HG03460 (cell line): ENCODE data around the gene RIMKLB.
"Not testable (repeated sequence)": the region's sequence is repeated elsewhere in the genome, so short reads cannot be mapped to it uniquely, and the experiment has no call there.

Experiments used
- ATAC-seq: cut with Tn5 transposase; IDR thresholded peaks from one replicate; pipeline ENCODE4 v1.9.1; 2021; ENCODE audit not compliant: unreplicated experiment

The RIMKLB gene

GRCh38 chr12:8689681-8690080 is 8.1 kb upstream of the RIMKLB start:
- ATAC-seq: no peak

DNA sequence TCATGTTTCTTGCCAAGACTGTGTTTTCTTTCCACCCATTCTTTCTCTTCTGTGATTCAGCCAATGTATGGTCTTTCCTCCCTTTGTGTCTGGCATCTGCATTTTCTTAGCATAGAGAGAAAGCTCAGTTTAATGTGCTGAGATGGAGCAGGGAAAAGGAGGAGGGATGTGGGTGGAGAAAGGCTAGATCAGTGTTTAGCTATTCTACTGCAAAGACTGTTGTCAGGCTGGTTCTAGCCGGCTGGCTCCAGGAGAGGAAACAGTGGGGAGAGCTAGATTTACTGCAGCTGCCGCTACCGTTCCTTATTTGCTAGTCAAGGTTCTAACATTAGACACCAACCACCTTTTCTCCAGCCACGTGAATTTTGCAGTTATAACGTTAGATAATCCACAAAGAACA is 5.2 kb upstream of the RIMKLB start:
- no peak for ATAC-seq

GRCh38 chr12:8695116-8695515 is 2.7 kb upstream of the RIMKLB start:
- no peak for ATAC-seq

- no peak for ATAC-seq
Measured at GRCh38 chr12:8696442-8697090, 1.2 kb upstream of the RIMKLB start.

- peak; percentile 12 for ATAC-seq
Measured at GRCh38 chr12:8697120-8697475, 693 bp upstream of the RIMKLB start.

GRCh38 chr12:8698132-8698851 is 501 bp downstream of the RIMKLB start:
- peak; percentile 48 for ATAC-seq

- ATAC-seq: no peak
Measured at GRCh38 chr12:8698879-8699278, 1.1 kb downstream of the RIMKLB start.

DNA sequence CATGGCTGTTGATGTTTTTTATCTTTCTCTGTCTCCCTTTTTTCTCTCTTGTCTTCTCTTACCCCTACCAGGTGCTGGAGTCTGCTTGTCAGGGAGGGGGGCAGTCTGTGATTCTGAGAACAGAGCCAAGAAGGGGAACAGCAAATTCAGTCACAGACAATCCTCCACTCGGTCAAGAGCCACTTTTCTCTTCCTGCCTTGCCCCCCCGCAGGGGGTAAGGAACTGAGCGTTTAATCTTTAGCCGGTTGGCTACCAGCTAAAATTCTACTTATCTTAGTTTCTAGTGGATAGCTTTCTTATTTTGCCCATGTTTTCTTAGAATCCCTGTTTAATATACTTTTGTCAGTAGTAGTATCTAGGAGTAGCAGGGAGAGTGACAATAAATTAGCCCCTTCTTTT is 1.9 kb downstream of the RIMKLB start:
- no peak for ATAC-seq

- no peak for ATAC-seq
Measured at GRCh38 chr12:8701046-8701660, 3.4 kb downstream of the RIMKLB start.

GRCh38 chr12:8702159-8702558 is 4.4 kb downstream of the RIMKLB start:
- ATAC-seq: no peak

GRCh38 chr12:8709124-8709830 is 11.5 kb downstream of the RIMKLB start:
- no peak for ATAC-seq

DNA sequence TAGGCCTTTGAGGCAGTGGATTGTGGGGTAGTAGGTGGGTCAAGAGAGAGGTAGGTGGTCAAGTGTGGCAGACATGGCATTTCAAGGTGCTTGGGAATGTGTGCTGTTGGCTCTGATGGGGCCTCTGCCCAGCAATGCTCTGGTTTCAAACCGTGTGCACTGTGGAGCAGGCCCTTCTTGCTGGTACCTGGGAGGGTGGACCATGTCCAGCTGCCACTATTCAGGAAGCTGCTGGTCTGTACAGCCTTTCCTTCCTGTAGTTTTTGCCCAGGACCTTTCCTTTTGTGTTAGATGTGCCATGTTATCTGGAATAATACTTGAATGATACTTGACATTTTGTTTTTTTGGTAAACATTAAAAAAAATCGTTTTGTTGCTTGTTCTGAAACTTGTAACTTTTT is 14.8 kb downstream of the RIMKLB start:
- no peak for ATAC-seq

- ATAC-seq: no peak
Measured at GRCh38 chr12:8722286-8722800, 24.6 kb downstream of the RIMKLB start.

DNA sequence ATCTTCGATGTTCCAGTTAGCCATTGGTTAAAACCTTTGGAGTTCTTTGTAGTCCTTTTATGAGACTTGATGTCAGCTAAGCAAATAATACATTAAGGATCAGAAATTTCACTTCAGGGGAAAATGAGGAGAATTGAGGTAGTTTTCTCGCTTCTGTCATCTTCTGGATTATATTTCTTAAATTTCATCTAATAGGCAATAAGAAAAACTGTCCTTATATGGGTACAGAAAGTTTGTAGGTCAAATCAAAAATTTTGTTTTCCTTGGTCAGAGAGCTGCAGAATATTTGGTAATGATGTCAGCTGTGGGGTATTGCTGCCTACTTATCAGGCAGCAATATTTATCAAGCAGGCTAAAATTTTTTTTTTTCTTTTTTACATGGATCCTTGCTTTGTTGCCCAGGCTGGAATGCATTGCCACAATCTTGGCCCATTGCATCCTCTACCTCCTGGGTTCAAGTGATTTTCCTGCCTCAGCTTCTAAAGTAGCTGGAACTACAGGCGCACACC is 37.1 kb downstream of the RIMKLB start:
- no peak for ATAC-seq

DNA sequence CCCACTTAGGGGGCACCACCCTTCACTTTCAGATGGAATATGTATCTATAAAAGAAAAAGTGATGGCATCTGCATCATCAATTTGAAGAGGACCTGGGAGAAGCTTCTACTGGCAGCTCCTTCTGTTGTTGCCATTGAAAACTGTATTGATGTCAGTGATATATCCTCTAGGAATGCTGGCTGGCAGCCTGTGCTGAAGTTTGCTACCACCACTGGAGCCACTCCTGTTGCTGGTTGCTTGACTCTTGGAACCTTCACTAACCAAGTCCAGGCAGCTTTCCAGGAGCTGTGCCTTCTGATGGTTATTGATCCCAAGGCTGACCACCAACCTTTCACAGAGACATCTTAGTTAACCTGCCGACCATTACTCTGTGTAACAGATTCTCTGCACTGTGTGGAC is 44.7 kb downstream of the RIMKLB start:
- no peak for ATAC-seq

- not testable (repeated sequence) for ATAC-seq
Measured at GRCh38 chr12:8743121-8743520, 45.3 kb downstream of the RIMKLB start.

- not testable (repeated sequence) for ATAC-seq
Measured at GRCh38 chr12:8745631-8746030, 47.8 kb downstream of the RIMKLB start.

- no peak for ATAC-seq
Measured at GRCh38 chr12:8746046-8746445, 48.3 kb downstream of the RIMKLB start.

- ATAC-seq: not testable (repeated sequence)
Measured at GRCh38 chr12:8760076-8760475, 62.3 kb downstream of the RIMKLB start.

DNA sequence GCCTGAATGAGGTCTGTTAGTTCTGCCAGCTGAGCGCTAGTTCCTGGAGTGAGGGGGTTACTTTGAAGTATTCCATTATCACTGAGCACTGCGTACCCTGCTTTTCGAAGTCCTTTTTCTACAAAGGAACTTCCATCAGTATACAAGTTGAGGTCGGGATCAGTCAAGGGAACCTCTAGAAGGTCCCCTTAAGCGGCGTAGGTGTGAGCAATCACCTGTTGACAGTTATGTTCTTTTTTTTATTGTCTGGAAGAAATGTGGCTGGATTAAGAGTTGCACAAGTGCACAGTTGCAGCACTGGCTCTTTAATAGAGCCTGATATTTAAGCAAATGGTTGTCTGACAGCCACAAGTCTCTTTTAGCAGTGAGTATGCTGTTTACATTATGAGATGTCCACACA is 64.9 kb downstream of the RIMKLB start:
- not testable (repeated sequence) for ATAC-seq

GRCh38 chr12:8766121-8766520 is 68.3 kb downstream of the RIMKLB start:
- ATAC-seq: not testable (repeated sequence)
